Stimulated activated CD8-positive, alpha-beta memory T cell treated with anti-CD3 and anti-CD28 coated beads, Interleukin-15, amount 100 ng/mL, for 4 hours (primary cell): ENCODE data around the gene SMOC1.

Source experiments
- DNase-seq, 2 donors: peaks; one replicate each; pipeline ENCODE4 v3.0.0-alpha.2; 2020; ENCODE audit warnings: low read depth in 2 of 2

SMOC1 gene

DNA sequence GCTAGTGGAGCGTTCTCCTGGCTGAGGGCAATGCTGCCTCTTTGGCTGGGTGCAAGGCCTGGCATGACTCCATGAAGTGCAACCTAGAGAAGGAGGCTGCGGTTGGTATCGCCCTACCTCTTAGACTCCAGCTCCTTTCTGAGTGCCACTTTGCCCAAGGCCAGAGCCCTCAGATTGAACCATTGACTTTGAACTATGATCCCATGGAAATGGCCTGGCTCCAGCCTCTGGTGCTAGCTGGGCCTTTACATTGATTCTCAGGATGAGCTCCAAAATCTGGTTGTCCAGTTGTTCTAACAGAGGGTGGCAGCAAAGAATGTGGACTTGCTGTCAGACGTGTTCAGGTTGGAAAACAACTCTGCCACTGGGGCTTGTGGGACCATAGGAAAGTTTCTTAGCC, 16.1 kb upstream of the SMOC1 start:
- DNase-seq, result no peak

GRCh38 chr14:69865701-69866365, 13.4 kb upstream of the SMOC1 start:
- no peak for DNase-seq

DNA sequence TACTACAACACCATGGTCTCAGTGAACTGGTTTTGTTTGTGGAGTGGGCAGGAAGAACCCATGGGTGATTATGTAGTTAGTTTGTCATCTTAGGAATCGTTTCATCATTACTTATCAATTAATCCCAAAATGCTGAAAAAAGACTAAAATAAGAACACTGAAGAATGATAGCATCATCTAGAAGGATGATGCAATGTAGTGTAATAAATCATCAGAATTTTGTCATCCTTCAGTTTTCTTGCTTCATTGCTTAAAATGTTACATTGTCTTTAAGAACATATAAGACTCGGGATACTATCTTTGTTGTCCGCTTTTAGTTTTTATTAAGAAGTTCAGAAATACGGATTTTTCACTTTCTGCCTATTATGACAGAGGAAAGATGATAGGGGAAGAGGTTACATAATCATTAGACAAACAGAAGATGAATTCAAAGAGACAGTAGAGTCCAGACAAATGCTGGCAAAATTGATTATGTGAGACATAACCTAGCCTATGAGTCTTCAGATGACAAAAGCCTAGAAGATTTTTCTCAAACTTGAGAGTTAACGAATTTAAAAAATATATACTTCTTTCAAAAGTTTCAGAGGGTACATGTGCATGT, 10.8 kb upstream of the SMOC1 start:
- DNase-seq, result no peak

DNA sequence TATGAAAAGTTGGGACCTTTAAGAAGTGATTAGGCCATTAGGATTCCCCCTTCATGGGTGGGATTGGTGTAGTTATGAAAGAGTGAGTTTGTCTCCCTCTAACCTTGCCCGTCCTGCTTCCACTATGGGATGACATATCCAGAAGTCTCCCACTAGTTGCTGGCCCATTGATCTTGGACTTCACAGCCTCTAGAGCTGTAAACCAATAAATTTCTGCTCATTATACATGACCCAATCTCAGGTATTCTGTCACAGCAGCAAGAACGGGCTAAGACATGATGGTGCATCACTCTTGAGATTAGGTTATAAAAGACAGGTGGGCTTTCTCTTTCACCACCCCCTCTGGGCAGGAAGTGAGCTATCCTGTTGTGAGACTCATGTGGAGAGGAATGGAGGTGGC, 8.6 kb upstream of the SMOC1 start:
- no peak for DNase-seq

DNA sequence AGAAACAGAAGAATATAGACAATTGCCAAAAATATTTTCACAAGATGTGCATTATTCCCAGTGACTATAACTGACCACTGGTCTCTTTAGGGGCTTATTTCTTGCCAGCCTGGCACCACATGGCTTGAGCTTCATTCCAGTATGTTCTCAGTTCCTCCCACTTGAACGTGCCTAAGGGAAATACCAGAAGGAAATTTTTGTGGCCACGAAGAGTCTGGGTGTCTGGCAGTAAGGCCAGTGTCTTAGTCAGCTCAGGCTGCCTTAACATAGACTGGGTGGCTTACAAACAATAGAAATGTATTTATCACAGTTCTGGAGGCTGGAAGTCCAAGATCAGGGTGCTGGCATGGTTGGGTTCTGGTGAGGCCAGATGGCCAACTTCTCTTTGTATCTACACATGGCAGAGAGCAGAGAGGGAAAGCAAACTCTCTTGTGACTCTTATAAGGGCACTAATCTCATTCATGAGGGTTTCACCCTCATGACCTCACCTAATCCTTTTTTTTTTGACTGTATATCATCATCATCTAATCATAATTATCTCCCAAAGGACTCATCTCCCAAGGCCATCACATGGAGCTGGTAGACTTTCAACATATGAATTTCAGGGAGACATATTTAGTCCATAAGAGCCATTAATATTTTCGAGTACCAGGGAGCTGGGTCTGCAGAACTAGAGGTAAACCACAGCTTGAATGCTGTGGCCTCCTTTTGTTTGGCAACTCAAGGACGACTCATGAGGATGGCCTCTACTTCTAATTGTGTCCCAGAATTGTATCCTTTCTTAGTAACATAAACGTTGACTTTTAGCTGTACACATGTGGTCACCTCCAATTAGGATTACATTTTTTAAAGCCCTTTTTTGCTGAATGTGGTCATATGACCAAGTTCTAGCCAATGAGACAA, 5.1 kb upstream of the SMOC1 start:
- no peak for DNase-seq

DNA sequence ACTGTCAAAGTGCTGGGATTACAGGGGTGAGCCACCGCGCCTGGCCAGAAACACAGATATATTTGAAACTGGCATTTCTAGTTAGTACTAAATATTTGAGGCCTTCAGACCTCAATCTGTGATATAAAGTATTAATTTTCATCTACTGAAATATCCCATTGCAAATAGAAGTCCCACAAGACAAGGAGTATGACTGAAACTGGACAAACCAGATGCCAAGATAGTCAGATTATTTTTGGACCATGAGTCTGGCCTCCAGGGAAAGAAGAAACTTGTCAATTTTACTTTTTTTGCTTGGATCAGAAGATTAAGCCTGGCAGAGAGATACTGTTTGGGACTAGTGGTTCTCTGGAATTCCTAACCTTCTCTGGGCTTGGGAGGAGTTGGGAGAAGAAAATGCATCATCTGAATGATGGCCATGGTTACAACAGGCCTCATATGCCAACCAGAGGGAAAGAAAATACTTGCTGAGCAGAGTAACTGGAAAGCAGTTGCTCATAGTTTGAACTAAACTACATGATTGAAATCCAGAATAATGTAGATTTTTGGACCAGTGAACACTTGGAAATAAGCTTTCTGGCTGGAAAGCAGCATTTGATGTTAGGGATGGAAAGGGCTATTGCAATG, 2.9 kb upstream of the SMOC1 start:
- no peak for DNase-seq

DNA sequence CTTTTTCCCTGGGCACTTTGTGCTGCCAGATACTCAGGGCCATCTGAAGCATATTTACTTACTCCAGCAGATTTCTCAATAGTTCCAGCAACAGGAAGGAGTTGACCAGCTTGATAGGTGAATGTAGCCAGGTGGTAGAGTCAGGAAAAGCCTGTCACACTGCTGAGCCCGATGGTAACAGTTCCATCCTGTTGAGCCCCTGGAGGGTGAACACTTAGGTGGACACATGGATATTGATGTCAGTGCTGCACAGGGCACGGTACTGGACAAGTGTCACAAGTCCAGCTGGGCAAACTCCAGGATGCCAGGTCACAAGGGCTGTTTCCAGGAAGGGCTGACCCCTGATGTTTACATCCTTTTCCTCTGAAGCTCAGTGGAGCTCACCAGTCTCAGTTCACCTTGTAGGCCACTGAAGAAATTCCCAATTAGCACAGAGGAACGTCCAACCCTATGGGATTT, 2.3 kb upstream of the SMOC1 start:
- no peak for DNase-seq

DNA sequence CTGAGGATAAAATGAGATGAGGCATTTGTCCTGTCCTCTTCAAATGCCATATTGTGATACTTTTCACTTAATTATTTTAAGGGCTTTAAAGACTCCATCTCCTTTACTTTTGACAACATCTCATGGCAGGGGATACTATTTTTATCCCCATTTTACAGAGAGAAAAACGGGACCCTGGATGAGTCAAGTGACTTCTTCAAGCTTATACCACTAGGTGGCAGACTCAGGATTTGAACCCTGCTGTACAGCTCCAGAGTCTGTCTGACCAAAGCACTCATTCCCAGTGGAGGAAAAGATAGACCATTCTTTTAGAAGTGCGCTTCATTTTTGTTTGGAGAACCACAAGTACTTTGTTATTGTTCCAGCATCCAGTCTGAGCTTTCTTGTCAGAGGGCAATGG, 1.7 kb upstream of the SMOC1 start:
- no peak for DNase-seq

- no peak for DNase-seq
Observed at GRCh38 chr14:69878251-69878650, 965 bp upstream of the SMOC1 start.

DNA sequence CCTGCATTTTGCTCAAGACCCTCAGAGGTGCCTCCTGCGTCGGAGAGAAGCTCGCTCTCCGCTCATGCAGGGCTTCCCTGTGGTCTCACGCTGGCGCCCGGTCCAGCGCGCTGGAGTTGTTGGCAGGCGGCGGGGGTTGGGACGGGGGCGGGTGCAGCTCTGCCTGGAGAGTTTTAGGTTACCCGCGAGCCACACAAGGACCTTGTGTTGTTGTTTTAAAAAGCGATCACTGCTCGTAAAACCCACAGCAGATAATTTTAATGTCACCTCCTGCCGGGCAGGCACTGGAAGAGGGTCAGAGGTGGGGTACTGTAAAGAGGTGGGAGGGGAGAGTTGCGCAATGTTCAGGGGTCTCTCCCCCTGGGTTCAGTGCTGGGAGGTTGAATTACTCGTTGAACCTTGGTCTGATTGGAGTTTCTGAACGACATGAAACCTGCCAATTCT, 850 bp downstream of the SMOC1 start:
- DNase-seq, result no peak

GRCh38 chr14:69880893-69881292, 1.7 kb downstream of the SMOC1 start:
- no peak for DNase-seq

- no peak for DNase-seq
Observed at GRCh38 chr14:69882116-69882864, 3.1 kb downstream of the SMOC1 start.

GRCh38 chr14:69882915-69883314, 3.7 kb downstream of the SMOC1 start:
- no peak for DNase-seq

DNA sequence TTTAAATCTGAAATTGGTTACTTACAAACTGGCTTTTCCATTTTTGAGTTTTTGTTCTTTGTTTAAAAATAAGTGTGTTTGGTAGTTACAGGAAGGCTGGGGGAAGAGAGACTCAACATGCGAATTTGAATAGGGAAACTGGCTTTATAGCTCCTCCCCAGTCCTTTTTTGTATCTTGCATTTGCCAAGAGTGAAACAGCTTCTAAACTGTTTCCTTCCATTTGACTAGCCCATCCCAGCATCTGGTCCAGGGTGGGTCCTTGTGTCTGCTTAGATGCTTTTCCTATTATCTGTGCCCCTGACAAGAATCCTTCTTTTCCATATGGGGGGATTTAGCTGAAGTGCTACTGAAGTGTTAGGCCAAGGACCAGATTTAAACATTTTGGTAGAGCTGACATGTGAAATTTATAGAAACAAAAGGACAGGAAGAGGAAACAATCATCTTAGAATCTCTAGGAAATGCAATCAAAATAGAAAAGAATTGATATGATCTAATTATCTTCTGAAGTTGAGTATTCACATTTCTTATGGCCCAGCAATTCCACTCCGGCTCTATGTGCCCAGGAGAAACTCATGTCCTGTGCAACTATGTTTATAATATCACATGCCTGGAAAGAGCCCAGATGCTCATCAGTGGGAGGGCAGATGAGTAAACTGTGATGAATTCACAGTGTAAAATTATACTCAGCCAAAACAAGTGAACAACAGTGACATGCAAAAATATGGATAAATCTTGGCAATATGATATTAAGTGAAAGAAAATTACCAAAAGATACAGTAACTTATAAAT, 7.4 kb downstream of the SMOC1 start:
- no peak for DNase-seq

GRCh38 chr14:69887740-69888657, 8.8 kb downstream of the SMOC1 start:
- DNase-seq, result no peak

- DNase-seq, result no peak
Observed at GRCh38 chr14:69891422-69891821, 12.2 kb downstream of the SMOC1 start.

DNA sequence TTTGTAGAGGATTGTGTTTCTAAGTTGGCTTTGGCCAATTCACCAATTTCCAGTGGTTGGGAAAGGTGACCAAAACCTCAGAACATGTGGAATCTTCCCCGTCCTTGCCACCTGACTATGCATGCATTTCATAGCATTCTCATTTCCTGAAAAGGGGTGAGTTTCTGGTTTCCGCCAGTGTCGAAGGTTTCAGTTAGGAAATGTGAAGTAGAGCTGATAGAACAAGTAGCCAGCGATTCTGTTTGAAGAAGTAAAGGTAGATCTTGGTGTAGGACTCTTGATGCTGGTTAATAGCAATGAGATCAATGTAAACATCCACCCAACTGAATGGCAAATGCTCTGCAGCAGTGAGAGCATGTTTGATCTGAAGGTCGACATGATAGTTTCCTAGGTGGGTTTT, 15.9 kb downstream of the SMOC1 start:
- DNase-seq, result no peak

DNA sequence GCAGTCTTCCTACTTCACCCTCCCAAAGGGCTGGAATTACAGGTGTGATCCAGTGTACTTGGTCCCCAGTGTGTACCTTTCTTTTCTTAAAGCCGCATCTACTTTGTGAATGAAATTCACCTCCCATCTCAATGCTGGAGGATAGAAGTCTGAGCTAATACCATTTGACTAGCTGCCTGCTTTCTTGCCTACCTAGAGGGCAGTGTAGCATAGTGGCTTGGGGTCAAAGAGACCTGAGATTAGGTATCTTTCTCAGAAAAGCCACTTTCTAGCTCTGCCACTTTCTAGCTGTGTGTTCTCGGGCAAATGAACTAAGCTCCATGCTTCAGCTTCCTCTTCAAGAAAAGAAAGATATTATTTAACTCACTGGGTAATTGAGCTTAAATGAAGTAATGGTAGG, 16.9 kb downstream of the SMOC1 start:
- no peak for DNase-seq

GRCh38 chr14:69896972-69897371, 17.8 kb downstream of the SMOC1 start:
- no peak for DNase-seq

- DNase-seq, result no peak
Observed at GRCh38 chr14:69900603-69901002, 21.4 kb downstream of the SMOC1 start.
